Activated T-helper 1 cell treated with anti-CD3 and anti-CD28 coated beads, Interleukin-12 subunit alpha, Interleukin-12 subunit beta, Interleukin-2, Interleukin-4 antibody, amounts not matched to agents 30 ng/mL and 10 ng/mL and 1 ng/mL, durations not matched to agents 14 hours and 24 hours and 36 hours (primary cell): ENCODE measurements around the gene CEP164. TPM values are rescaled to one million over a fixed set of nuclear protein-coding genes. Genes with fewer than 3 reads are reported as not detected.

ENCODE experiments used
- DNase-seq: peaks from one replicate; pipeline ENCODE4 v3.0.0; 2021; ENCODE audit warnings: low spot score
- H3K27ac Mint-ChIP-seq: one replicate; pipeline ENCODE4 v1.8.0; 2021; ENCODE audit warnings: mild to moderate bottlenecking, mixed read lengths
- H3K27me3 Mint-ChIP-seq: one replicate; pipeline ENCODE4 v1.8.0; 2022; ENCODE audit warnings: mild to moderate bottlenecking, moderate library complexity, mixed read lengths; ENCODE audit not compliant: insufficient read depth
- H3K36me3 Mint-ChIP-seq: one replicate; pipeline ENCODE4 v1.8.0; 2021; ENCODE audit warnings: low read depth, mixed read lengths
- H3K4me1 Mint-ChIP-seq: one replicate; pipeline ENCODE4 v1.8.0; 2021; ENCODE audit warnings: low read depth, mixed read lengths
- H3K4me3 Mint-ChIP-seq: one replicate; pipeline ENCODE4 v1.8.0; 2021; ENCODE audit warnings: mild to moderate bottlenecking, moderate library complexity, mixed read lengths
- H3K9me3 Mint-ChIP-seq: one replicate; pipeline ENCODE4 v1.8.0; 2021; ENCODE audit warnings: mixed read lengths
- intact Hi-C: fragments of 100-400 bp; cut with micrococcal nuclease; formaldehyde crosslinking; loops from one replicate; pipeline ENCODE4 v1.15.1; 2024
- total RNA-seq: library from RNA; stranded (reverse); gene quantifications from 2 replicates; pipeline ENCODE4 v1.2.3, GENCODE V29; 2022

Gene CEP164
- total RNA-seq, 1 donor from 2014 or later = 37.2 TPM

- H3K4me3 Mint-ChIP-seq = no peak overlapping the region
- no peaks in the 10 kb centered on the region for H3K4me1 Mint-ChIP-seq
- no peaks in the 10 kb centered on the region for H3K27me3 Mint-ChIP-seq
- no peaks in the 10 kb centered on the region for H3K36me3 Mint-ChIP-seq
- intact Hi-C loops = no loop called here
- DNase-seq = no peak
- H3K27ac Mint-ChIP-seq = no peak overlapping the region
- H3K9me3 Mint-ChIP-seq = no peaks in the 10 kb centered on the region
Observed at GRCh38 chr11:117437791-117438130, 110.1 kb downstream of the CEP164 start.

DNA sequence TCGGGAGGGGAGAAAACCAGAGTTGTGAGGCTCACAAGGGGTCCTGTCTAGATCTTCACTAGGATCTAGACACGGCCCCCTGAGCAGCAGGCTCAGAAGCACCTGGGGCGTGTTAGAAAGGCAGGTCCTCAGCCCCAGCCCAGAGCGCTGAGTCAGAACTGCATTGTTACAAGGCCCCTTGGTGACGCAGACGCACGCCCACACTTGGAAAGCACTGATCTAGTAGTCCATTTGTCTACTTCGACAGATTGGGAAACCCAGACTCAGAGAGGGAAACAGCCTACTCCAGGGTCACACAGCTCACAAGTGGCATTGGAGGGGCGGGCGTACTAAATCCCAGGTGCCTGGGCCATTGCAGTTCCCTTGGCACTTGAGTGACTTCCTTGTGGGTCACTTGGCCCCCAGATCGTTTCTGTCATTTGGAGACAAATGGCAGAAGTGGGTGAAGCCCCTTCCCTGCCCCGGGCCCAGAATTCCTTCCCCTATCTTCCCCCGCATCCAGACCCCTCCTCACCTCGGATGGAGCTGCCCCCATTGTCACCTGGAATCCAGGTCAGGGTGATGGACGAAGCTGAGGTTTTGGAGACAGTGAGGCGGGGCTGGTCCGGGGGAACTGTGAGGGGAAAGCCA lies 110.8 kb downstream of the CEP164 start:
- no peak overlapping the region for H3K4me3 Mint-ChIP-seq
- no peak overlapping the region for H3K27ac Mint-ChIP-seq
- H3K36me3 Mint-ChIP-seq = no peaks in the 10 kb centered on the region
- H3K9me3 Mint-ChIP-seq = no peaks in the 10 kb centered on the region
- peaks cover 3% of the 10 kb centered on the region for H3K27me3 Mint-ChIP-seq
- DNase-seq = no peak
- no peaks in the 10 kb centered on the region for H3K4me1 Mint-ChIP-seq
- intact Hi-C loops = no loop called here

DNA sequence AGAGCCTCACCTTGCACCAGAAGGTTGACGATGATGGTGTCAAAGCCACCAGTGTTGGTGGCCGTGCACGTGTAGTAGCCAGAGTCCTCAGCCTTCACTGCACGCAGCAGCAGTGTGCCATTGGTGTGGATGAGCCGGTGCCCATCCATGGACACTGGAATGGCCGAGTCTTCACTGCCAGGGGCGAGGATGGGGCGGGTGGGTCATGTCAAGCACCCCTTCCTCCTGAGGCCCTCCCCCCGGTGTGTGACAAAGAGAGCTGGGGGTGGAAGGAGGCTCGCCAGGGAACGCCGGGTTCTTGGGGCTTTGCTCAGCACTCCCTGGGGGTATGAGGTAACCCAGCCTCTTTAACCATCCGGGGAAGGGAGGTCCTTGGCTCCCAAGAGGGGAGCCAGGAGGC lies 111.6 kb downstream of the CEP164 start:
- H3K27me3 Mint-ChIP-seq = peaks cover 9% of the 10 kb centered on the region
- H3K9me3 Mint-ChIP-seq = no peaks in the 10 kb centered on the region
- DNase-seq = no peak
- H3K36me3 Mint-ChIP-seq = no peaks in the 10 kb centered on the region
- H3K27ac Mint-ChIP-seq = no peak overlapping the region
- intact Hi-C loops = no loop called here
- H3K4me3 Mint-ChIP-seq = no peak overlapping the region
- H3K4me1 Mint-ChIP-seq = no peaks in the 10 kb centered on the region

- no peak overlapping the region for H3K27ac Mint-ChIP-seq
- DNase-seq = no peak
Observed at GRCh38 chr11:117440258-117440657, 112.6 kb downstream of the CEP164 start.

GRCh38 chr11:117441146-117441975 lies 113.7 kb downstream of the CEP164 start:
- no peak overlapping the region for H3K4me3 Mint-ChIP-seq
- intact Hi-C loops = no loop called here
- no peaks in the 10 kb centered on the region for H3K9me3 Mint-ChIP-seq
- H3K4me1 Mint-ChIP-seq = no peaks in the 10 kb centered on the region
- H3K27ac Mint-ChIP-seq = no peak overlapping the region
- H3K27me3 Mint-ChIP-seq = peaks cover 14% of the 10 kb centered on the region
- DNase-seq = no peak
- no peaks in the 10 kb centered on the region for H3K36me3 Mint-ChIP-seq

More at GRCh38 chr11:117440258-117440657, 112.6 kb downstream of the CEP164 start:
- H3K36me3 Mint-ChIP-seq = no peaks in the 10 kb centered on the region
- peaks cover 9% of the 10 kb centered on the region for H3K27me3 Mint-ChIP-seq
- no peaks in the 10 kb centered on the region for H3K4me1 Mint-ChIP-seq
- intact Hi-C loops = no loop called here
- no peaks in the 10 kb centered on the region for H3K9me3 Mint-ChIP-seq
- H3K4me3 Mint-ChIP-seq = no peak overlapping the region

GRCh38 chr11:117442049-117442868 lies 114.6 kb downstream of the CEP164 start:
- intact Hi-C loops = no loop called here
- Mint-ChIP-seq H3K36me3 (no peaks in the 10 kb centered on the region), H3K4me3 (no peak overlapping the region), H3K27ac (no peak overlapping the region), H3K4me1 (no peaks in the 10 kb centered on the region), H3K9me3 (no peaks in the 10 kb centered on the region), H3K27me3 (peaks cover 14% of the 10 kb centered on the region)
- DNase-seq = no peak

- no peak for DNase-seq
- no peak overlapping the region for H3K27ac Mint-ChIP-seq
- no peaks in the 10 kb centered on the region for H3K9me3 Mint-ChIP-seq
- no peaks in the 10 kb centered on the region for H3K4me1 Mint-ChIP-seq
- no peak overlapping the region for H3K4me3 Mint-ChIP-seq
- peaks cover 14% of the 10 kb centered on the region for H3K27me3 Mint-ChIP-seq
- no peaks in the 10 kb centered on the region for H3K36me3 Mint-ChIP-seq
- intact Hi-C loops = no loop called here
Observed at GRCh38 chr11:117442869-117443239, 115.2 kb downstream of the CEP164 start.

GRCh38 chr11:117443266-117444186 lies 115.9 kb downstream of the CEP164 start:
- Mint-ChIP-seq H3K27ac (no peak overlapping the region), H3K36me3 (no peaks in the 10 kb centered on the region), H3K4me3 (no peak overlapping the region), H3K4me1 (no peaks in the 10 kb centered on the region), H3K9me3 (no peaks in the 10 kb centered on the region), H3K27me3 (peaks cover 14% of the 10 kb centered on the region)
- intact Hi-C loops = no loop called here
- no peak for DNase-seq

GRCh38 chr11:117444256-117444655 lies 116.6 kb downstream of the CEP164 start:
- H3K27ac Mint-ChIP-seq = no peak overlapping the region
- intact Hi-C loops = no loop called here
- H3K27me3 Mint-ChIP-seq = peaks cover 14% of the 10 kb centered on the region
- no peak for DNase-seq
- H3K9me3 Mint-ChIP-seq = no peaks in the 10 kb centered on the region
- no peaks in the 10 kb centered on the region for H3K36me3 Mint-ChIP-seq
- no peaks in the 10 kb centered on the region for H3K4me1 Mint-ChIP-seq
- H3K4me3 Mint-ChIP-seq = no peak overlapping the region

DNA sequence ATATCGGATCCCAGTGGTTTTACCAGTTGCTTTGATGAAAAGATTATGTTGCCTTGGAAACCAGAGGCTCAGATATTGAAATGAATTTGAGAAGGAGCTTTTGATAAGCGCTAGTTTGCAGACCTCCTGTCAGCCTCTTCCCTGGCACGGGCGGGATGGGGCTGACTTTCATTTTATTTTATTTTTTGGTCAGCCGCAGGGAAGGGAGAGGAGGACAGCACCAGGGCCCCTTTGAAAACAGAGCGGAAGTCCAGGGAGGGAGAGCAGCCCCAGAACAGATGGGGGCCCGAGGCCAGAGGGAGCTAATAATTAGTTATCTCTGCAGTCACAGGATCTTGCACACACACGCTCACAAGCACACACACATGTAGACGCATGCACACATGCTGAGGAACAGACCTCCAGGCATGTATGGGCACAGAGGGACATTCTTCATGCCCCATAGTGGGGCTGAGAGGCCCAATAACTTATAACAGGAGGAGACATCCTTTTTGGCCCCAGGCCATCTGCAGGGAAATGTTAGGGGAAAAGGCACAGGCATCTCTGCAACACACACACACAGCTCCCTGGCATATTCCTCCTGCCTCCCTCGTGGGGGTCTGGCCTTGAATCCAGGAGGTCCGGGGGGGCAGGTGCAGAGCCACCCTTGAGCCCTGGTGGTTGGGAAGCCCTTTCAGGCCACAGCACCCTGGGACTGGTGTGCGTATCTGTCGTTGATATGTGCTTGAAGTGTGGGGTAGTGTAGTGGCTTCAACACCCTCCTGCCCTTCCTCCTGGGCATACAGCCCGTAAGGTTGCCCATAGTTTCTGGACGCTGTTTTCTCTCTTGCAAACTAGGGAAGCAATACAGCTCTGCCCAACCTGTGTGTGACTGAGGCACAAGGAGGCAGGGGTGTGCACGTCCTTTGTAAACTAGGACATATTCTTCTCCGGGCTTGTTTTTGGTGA lies 117.3 kb downstream of the CEP164 start:
- intact Hi-C loops = no loop called here
- no peak for DNase-seq
- no peak overlapping the region for H3K27ac Mint-ChIP-seq
- H3K4me3 Mint-ChIP-seq = no peak overlapping the region
- H3K36me3 Mint-ChIP-seq = no peaks in the 10 kb centered on the region
- peaks cover 14% of the 10 kb centered on the region for H3K27me3 Mint-ChIP-seq
- H3K9me3 Mint-ChIP-seq = no peaks in the 10 kb centered on the region
- H3K4me1 Mint-ChIP-seq = no peaks in the 10 kb centered on the region

DNA sequence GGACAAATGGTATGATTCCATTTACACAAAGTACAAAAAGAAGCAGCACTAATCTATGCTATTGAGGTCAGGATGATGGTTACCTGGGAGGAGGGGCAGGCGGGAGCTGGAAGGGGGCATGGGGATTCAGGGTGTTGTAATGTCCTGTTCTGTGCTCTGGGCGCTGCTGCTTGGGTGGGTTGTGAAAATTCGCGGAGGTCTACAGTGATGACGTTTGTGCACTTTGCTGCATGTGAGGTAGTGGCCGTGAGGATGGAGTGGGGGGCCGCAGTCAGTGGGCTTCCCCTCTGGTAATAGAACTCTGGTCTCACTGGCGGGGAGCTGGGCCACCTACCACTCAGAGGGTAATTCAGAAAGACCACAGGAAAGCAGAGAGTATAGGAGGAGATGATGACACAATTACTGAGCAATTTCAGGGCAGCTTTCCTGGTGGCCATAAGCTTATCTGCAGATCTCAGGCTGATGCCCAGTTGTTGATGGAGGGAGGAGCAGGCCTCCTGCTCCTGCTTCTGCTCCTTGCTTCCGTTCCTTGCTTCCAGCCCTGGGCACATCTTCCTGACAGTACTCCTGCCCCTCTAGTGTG lies 121.5 kb downstream of the CEP164 start:
- intact Hi-C loops = no loop called here
- H3K36me3 Mint-ChIP-seq = no peaks in the 10 kb centered on the region
- peaks cover 9% of the 10 kb centered on the region for H3K27me3 Mint-ChIP-seq
- no peaks in the 10 kb centered on the region for H3K4me1 Mint-ChIP-seq
- no peak for DNase-seq
- no peak overlapping the region for H3K4me3 Mint-ChIP-seq
- no peak overlapping the region for H3K27ac Mint-ChIP-seq
- peaks cover 3% of the 10 kb centered on the region for H3K9me3 Mint-ChIP-seq
